ENCODE results near the gene CCDC69.
"Not testable (repeated sequence)": the region's sequence is repeated elsewhere in the genome, so short reads cannot be mapped to it uniquely, and the experiment has no call there.

Gene CCDC69

GRCh38 chr5:151257731-151258181 is 33.9 kb upstream of the CCDC69 start:
- peaks cover 10 to 33% of the 10 kb centered on the region in 2 donors for H3K4me1 ChIP-seq (ENCODE audit: control insufficient read depth in 1 of 2, insufficient read depth in 2 of 2, low read length in 2 of 2)
- no peaks in the 10 kb centered on the region for H3K27me3 ChIP-seq (ENCODE audit: control insufficient read depth in 1 of 2, insufficient read depth in 2 of 2, low read length in 2 of 2)
- H3K9me3 ChIP-seq (ENCODE audit: control insufficient read depth in 1 of 2, low read length in 2 of 2) = no peaks in the 10 kb centered on the region
- no peak overlapping the region for H3K4me3 ChIP-seq (ENCODE audit: low read depth in 1 of 2, low read length in 2 of 2)
- no peak overlapping the region for H3K27ac ChIP-seq (ENCODE audit: low read depth, low read length)
- no peak overlapping the region for H3K9ac ChIP-seq (ENCODE audit: low read depth in 1 of 2, low read length in 2 of 2)
- peaks cover 0 to 6% of the 10 kb centered on the region in 2 donors for H3K36me3 ChIP-seq (ENCODE audit: control insufficient read depth in 1 of 2, insufficient read depth in 2 of 2, low read length in 2 of 2)

GRCh38 chr5:151255621-151256286 is 31.9 kb upstream of the CCDC69 start:
- no peaks in the 10 kb centered on the region for H3K9me3 ChIP-seq (ENCODE audit: control insufficient read depth in 1 of 2, low read length in 2 of 2)
- H3K27me3 ChIP-seq (ENCODE audit: control insufficient read depth in 1 of 2, insufficient read depth in 2 of 2, low read length in 2 of 2) = no peaks in the 10 kb centered on the region
- H3K4me1 ChIP-seq (ENCODE audit: control insufficient read depth in 1 of 2, insufficient read depth in 2 of 2, low read length in 2 of 2) = peaks cover 10 to 39% of the 10 kb centered on the region in 2 donors
- H3K27ac ChIP-seq (ENCODE audit: low read depth, low read length) = no peak overlapping the region
- H3K4me3 ChIP-seq (ENCODE audit: low read depth in 1 of 2, low read length in 2 of 2) = no peak overlapping the region
- no peak overlapping the region for H3K9ac ChIP-seq (ENCODE audit: low read depth in 1 of 2, low read length in 2 of 2)
- H3K36me3 ChIP-seq (ENCODE audit: control insufficient read depth in 1 of 2, insufficient read depth in 2 of 2, low read length in 2 of 2) = no peaks in the 10 kb centered on the region

- H3K9ac ChIP-seq (ENCODE audit: low read depth in 1 of 2, low read length in 2 of 2); H3K27ac ChIP-seq (ENCODE audit: low read depth, low read length); H3K36me3 ChIP-seq (ENCODE audit: control insufficient read depth in 1 of 2, insufficient read depth in 2 of 2, low read length in 2 of 2); H3K4me3 ChIP-seq (ENCODE audit: low read depth in 1 of 2, low read length in 2 of 2); H3K27me3 ChIP-seq (ENCODE audit: control insufficient read depth in 1 of 2, insufficient read depth in 2 of 2, low read length in 2 of 2); H3K9me3 ChIP-seq (ENCODE audit: control insufficient read depth in 1 of 2, low read length in 2 of 2): not testable (repeated sequence)
- H3K4me1 ChIP-seq (ENCODE audit: control insufficient read depth in 1 of 2, insufficient read depth in 2 of 2, low read length in 2 of 2) = peaks cover 10 to 43% of the 10 kb centered on the region in 2 donors
Measured at GRCh38 chr5:151254990-151255389, 31.1 kb upstream of the CCDC69 start.

- Histone ChIP-seq H3K9ac (ENCODE audit: low read depth in 1 of 2, low read length in 2 of 2) (no peak overlapping the region), H3K4me1 (ENCODE audit: control insufficient read depth in 1 of 2, insufficient read depth in 2 of 2, low read length in 2 of 2) (peaks cover 10 to 43% of the 10 kb centered on the region in 2 donors), H3K36me3 (ENCODE audit: control insufficient read depth in 1 of 2, insufficient read depth in 2 of 2, low read length in 2 of 2) (no peaks in the 10 kb centered on the region), H3K27me3 (ENCODE audit: control insufficient read depth in 1 of 2, insufficient read depth in 2 of 2, low read length in 2 of 2) (no peaks in the 10 kb centered on the region), H3K9me3 (ENCODE audit: control insufficient read depth in 1 of 2, low read length in 2 of 2) (no peaks in the 10 kb centered on the region), H3K27ac (ENCODE audit: low read depth, low read length) (no peak overlapping the region), H3K4me3 (ENCODE audit: low read depth in 1 of 2, low read length in 2 of 2) (peak overlapping the region; percentile 1 to 76)
Measured at GRCh38 chr5:151254556-151254955, 30.7 kb upstream of the CCDC69 start.

GRCh38 chr5:151253605-151253950 is 29.7 kb upstream of the CCDC69 start:
- H3K27ac ChIP-seq (ENCODE audit: low read depth, low read length) = no peak overlapping the region
- H3K4me3 ChIP-seq (ENCODE audit: low read depth in 1 of 2, low read length in 2 of 2) = peak overlapping the region; percentile 76 to 86
- peak overlapping the region; percentile 52 to 88 for H3K9ac ChIP-seq (ENCODE audit: low read depth in 1 of 2, low read length in 2 of 2)
- no peaks in the 10 kb centered on the region for H3K9me3 ChIP-seq (ENCODE audit: control insufficient read depth in 1 of 2, low read length in 2 of 2)
- H3K27me3 ChIP-seq (ENCODE audit: control insufficient read depth in 1 of 2, insufficient read depth in 2 of 2, low read length in 2 of 2) = no peaks in the 10 kb centered on the region
- H3K4me1 ChIP-seq (ENCODE audit: control insufficient read depth in 1 of 2, insufficient read depth in 2 of 2, low read length in 2 of 2) = peaks cover 10 to 43% of the 10 kb centered on the region in 2 donors
- H3K36me3 ChIP-seq (ENCODE audit: control insufficient read depth in 1 of 2, insufficient read depth in 2 of 2, low read length in 2 of 2) = no peaks in the 10 kb centered on the region

GRCh38 chr5:151252762-151253604 is 29.1 kb upstream of the CCDC69 start, which contains the start of gene GM2A:
TSS of gene GM2A (plus strand) at chr5:151253185. CDS start at chr5:151253217, 32 bp downstream.
- H3K4me1 ChIP-seq (ENCODE audit: control insufficient read depth in 1 of 2, insufficient read depth in 2 of 2, low read length in 2 of 2) = peaks cover 10 to 38% of the 10 kb centered on the region in 2 donors

GRCh38 chr5:151251621-151252020 is 27.7 kb upstream of the CCDC69 start:
- Histone ChIP-seq H3K4me3 (ENCODE audit: low read depth in 1 of 2, low read length in 2 of 2) (peak overlapping the region in 1 of 2 donors; percentile 44), H3K36me3 (ENCODE audit: control insufficient read depth in 1 of 2, insufficient read depth in 2 of 2, low read length in 2 of 2) (no peaks in the 10 kb centered on the region), H3K4me1 (ENCODE audit: control insufficient read depth in 1 of 2, insufficient read depth in 2 of 2, low read length in 2 of 2) (peaks cover 10 to 30% of the 10 kb centered on the region in 2 donors), H3K27me3 (ENCODE audit: control insufficient read depth in 1 of 2, insufficient read depth in 2 of 2, low read length in 2 of 2) (no peaks in the 10 kb centered on the region), H3K9ac (ENCODE audit: low read depth in 1 of 2, low read length in 2 of 2) (peak overlapping the region in 1 of 2 donors; percentile 39), H3K27ac (ENCODE audit: low read depth, low read length) (no peak overlapping the region), H3K9me3 (ENCODE audit: control insufficient read depth in 1 of 2, low read length in 2 of 2) (no peaks in the 10 kb centered on the region)

More at GRCh38 chr5:151252762-151253604, 29.1 kb upstream of the CCDC69 start, which contains the start of gene GM2A:
- peak within 1 kb of the TSS; percentile 50 for H3K27ac ChIP-seq (ENCODE audit: low read depth, low read length)
- no peaks in the 10 kb centered on the region for H3K36me3 ChIP-seq (ENCODE audit: control insufficient read depth in 1 of 2, insufficient read depth in 2 of 2, low read length in 2 of 2)
- no peaks in the 10 kb centered on the region for H3K9me3 ChIP-seq (ENCODE audit: control insufficient read depth in 1 of 2, low read length in 2 of 2)
- peak within 1 kb of the TSS; percentile 52 to 88 for H3K9ac ChIP-seq (ENCODE audit: low read depth in 1 of 2, low read length in 2 of 2)
- peak within 1 kb of the TSS; percentile 76 to 86 for H3K4me3 ChIP-seq (ENCODE audit: low read depth in 1 of 2, low read length in 2 of 2)
- no peaks in the 10 kb centered on the region for H3K27me3 ChIP-seq (ENCODE audit: control insufficient read depth in 1 of 2, insufficient read depth in 2 of 2, low read length in 2 of 2)

- no peaks in the 10 kb centered on the region for H3K9me3 ChIP-seq (ENCODE audit: control insufficient read depth in 1 of 2, low read length in 2 of 2)
- H3K4me3 ChIP-seq (ENCODE audit: low read depth in 1 of 2, low read length in 2 of 2) = peak overlapping the region in 1 of 2 donors; percentile 44
- H3K36me3 ChIP-seq (ENCODE audit: control insufficient read depth in 1 of 2, insufficient read depth in 2 of 2, low read length in 2 of 2) = no peaks in the 10 kb centered on the region
- no peaks in the 10 kb centered on the region for H3K27me3 ChIP-seq (ENCODE audit: control insufficient read depth in 1 of 2, insufficient read depth in 2 of 2, low read length in 2 of 2)
- no peak overlapping the region for H3K27ac ChIP-seq (ENCODE audit: low read depth, low read length)
- peaks cover 10 to 30% of the 10 kb centered on the region in 2 donors for H3K4me1 ChIP-seq (ENCODE audit: control insufficient read depth in 1 of 2, insufficient read depth in 2 of 2, low read length in 2 of 2)
- H3K9ac ChIP-seq (ENCODE audit: low read depth in 1 of 2, low read length in 2 of 2) = peak overlapping the region in 1 of 2 donors; percentile 26
Measured at GRCh38 chr5:151251001-151251551, 27.2 kb upstream of the CCDC69 start.

GRCh38 chr5:151250346-151251000 is 26.6 kb upstream of the CCDC69 start:
- Histone ChIP-seq H3K9ac (ENCODE audit: low read depth in 1 of 2, low read length in 2 of 2) (no peak overlapping the region), H3K9me3 (ENCODE audit: control insufficient read depth in 1 of 2, low read length in 2 of 2) (no peaks in the 10 kb centered on the region), H3K4me1 (ENCODE audit: control insufficient read depth in 1 of 2, insufficient read depth in 2 of 2, low read length in 2 of 2) (peaks cover 10 to 30% of the 10 kb centered on the region in 2 donors), H3K4me3 (ENCODE audit: low read depth in 1 of 2, low read length in 2 of 2) (peak overlapping the region in 1 of 2 donors; percentile 26), H3K36me3 (ENCODE audit: control insufficient read depth in 1 of 2, insufficient read depth in 2 of 2, low read length in 2 of 2) (no peaks in the 10 kb centered on the region), H3K27me3 (ENCODE audit: control insufficient read depth in 1 of 2, insufficient read depth in 2 of 2, low read length in 2 of 2) (no peaks in the 10 kb centered on the region), H3K27ac (ENCODE audit: low read depth, low read length) (no peak overlapping the region)

All from duodenal mucosa (tissue), 2 donors.